Calu3 (cell line): ENCODE data around the gene DOCK1. TPM values are rescaled to one million over a fixed set of nuclear protein-coding genes. Genes with fewer than 3 reads are reported as not detected.

Experiments
- BruUV-seq: library from RNA; stranded (reverse); fragments of 400-500 nt; replicated peaks from 2 replicates; lab custom pipeline; 2021; lab: Mats Ljungman, UMichigan
- CTCF ChIA-PET: fragments of 300-600 bp; sonication (Branson Sonifier 250); formaldehyde crosslinking; loops from one replicate; lab custom pipeline; 2022; ENCODE audit warnings: antibody characterized with exemption; lab: Charles Lee
- DNase-seq: peaks from one replicate; pipeline ENCODE4 v3.0.0; 2022
- H3K27ac Mint-ChIP-seq: one replicate; pipeline ENCODE4 v1.8.0; 2022; ENCODE audit warnings: mixed read lengths; ENCODE audit not compliant: unreplicated experiment
- H3K27me3 Mint-ChIP-seq: one replicate; pipeline ENCODE4 v1.8.0; 2022; ENCODE audit warnings: mixed read lengths; ENCODE audit not compliant: unreplicated experiment
- H3K36me3 Mint-ChIP-seq: one replicate; pipeline ENCODE4 v1.8.0; 2022; ENCODE audit warnings: mild to moderate bottlenecking, moderate library complexity, mixed read lengths; ENCODE audit not compliant: insufficient read depth, unreplicated experiment
- H3K4me1 Mint-ChIP-seq: one replicate; pipeline ENCODE4 v1.8.0; 2022; ENCODE audit warnings: mild to moderate bottlenecking, low read depth, mixed read lengths; ENCODE audit not compliant: unreplicated experiment
- H3K4me3 Mint-ChIP-seq: one replicate; pipeline ENCODE4 v1.8.0; 2022; ENCODE audit warnings: mild to moderate bottlenecking, low read depth, moderate library complexity, mixed read lengths; ENCODE audit not compliant: unreplicated experiment
- H3K9me3 Mint-ChIP-seq: one replicate; pipeline ENCODE4 v1.8.0; 2022; ENCODE audit warnings: low read depth, mixed read lengths; ENCODE audit not compliant: unreplicated experiment
- intact Hi-C: fragments of 100-400 bp; cut with micrococcal nuclease; formaldehyde crosslinking; loops from one replicate; pipeline ENCODE4 v1.10.0; 2022; ENCODE audit not compliant: unreplicated experiment
- total RNA-seq: library from RNA; stranded (reverse); gene quantifications from 2 replicates; pipeline ENCODE4 v1.2.3, GENCODE V29; 2022
- TF ChIP-seq, protein P1 (sequence below): fragments of 200-600 bp; IDR thresholded peaks from one replicate; pipeline ENCODE4 v1.8.0; 2022; ENCODE audit warnings: antibody characterized with exemption; ENCODE audit not compliant: unreplicated experiment

The DOCK1 gene
- total RNA-seq, 1 experiment from 2014 or later: 34.2 TPM

DNA sequence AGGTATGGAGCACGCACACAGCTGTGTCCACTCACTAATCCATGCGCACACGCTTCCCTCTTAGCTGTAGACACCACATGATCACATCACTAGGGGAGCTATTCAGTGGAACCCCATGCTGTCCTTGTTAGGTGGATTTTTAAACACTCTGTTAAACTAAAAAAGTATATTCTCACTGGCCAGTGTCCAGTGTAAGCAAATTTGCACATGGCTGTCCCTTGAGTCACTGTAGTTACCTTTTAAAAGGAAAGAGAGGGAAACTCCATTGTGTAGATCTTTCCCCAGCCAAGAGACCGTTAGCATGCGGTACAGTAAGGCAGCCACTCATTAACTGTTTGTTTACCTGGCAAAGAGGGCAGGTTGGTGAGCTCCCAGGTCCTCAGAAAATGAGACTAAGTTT lies 372.8 kb downstream of the DOCK1 start:
- H3K36me3 Mint-ChIP-seq: no peaks in the 10 kb centered on the region
- intact Hi-C loops: no loop called here
- CTCF ChIA-PET: no interaction called here
- no peaks in the 10 kb centered on the region for H3K27me3 Mint-ChIP-seq
- no TSS peak for BruUV-seq
- no peak overlapping the region for H3K27ac Mint-ChIP-seq
- DNase-seq: no peak
- H3K4me3 Mint-ChIP-seq: no peak overlapping the region
- TF ChIP-seq, protein P1, sequence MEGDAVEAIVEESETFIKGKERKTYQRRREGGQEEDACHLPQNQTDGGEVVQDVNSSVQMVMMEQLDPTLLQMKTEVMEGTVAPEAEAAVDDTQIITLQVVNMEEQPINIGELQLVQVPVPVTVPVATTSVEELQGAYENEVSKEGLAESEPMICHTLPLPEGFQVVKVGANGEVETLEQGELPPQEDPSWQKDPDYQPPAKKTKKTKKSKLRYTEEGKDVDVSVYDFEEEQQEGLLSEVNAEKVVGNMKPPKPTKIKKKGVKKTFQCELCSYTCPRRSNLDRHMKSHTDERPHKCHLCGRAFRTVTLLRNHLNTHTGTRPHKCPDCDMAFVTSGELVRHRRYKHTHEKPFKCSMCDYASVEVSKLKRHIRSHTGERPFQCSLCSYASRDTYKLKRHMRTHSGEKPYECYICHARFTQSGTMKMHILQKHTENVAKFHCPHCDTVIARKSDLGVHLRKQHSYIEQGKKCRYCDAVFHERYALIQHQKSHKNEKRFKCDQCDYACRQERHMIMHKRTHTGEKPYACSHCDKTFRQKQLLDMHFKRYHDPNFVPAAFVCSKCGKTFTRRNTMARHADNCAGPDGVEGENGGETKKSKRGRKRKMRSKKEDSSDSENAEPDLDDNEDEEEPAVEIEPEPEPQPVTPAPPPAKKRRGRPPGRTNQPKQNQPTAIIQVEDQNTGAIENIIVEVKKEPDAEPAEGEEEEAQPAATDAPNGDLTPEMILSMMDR: no peak
- H3K4me1 Mint-ChIP-seq: no peaks in the 10 kb centered on the region
- no peaks in the 10 kb centered on the region for H3K9me3 Mint-ChIP-seq

- Mint-ChIP-seq H3K27ac (no peak overlapping the region), H3K4me1 (no peaks in the 10 kb centered on the region), H3K9me3 (no peaks in the 10 kb centered on the region), H3K4me3 (no peak overlapping the region), H3K36me3 (no peaks in the 10 kb centered on the region), H3K27me3 (no peaks in the 10 kb centered on the region)
- BruUV-seq: no TSS peak
- TF ChIP-seq, protein P1: no peak
- no peak for DNase-seq
- CTCF ChIA-PET: no interaction called here
- intact Hi-C loops: no loop called here
Measured at GRCh38 chr10:127279334-127279774, 374.1 kb downstream of the DOCK1 start.

- TF ChIP-seq, protein P1: no peak
- Mint-ChIP-seq H3K36me3 (no peaks in the 10 kb centered on the region), H3K27me3 (no peaks in the 10 kb centered on the region), H3K9me3 (no peaks in the 10 kb centered on the region), H3K4me3 (no peak overlapping the region), H3K27ac (no peak overlapping the region), H3K4me1 (no peaks in the 10 kb centered on the region)
- CTCF ChIA-PET: no interaction called here
- intact Hi-C loops: no loop called here
- BruUV-seq: no TSS peak
- DNase-seq: no peak
Measured at GRCh38 chr10:127280446-127280845, 375.2 kb downstream of the DOCK1 start.

GRCh38 chr10:127283017-127283416 lies 377.8 kb downstream of the DOCK1 start:
- H3K36me3 Mint-ChIP-seq: no peaks in the 10 kb centered on the region
- no peak for DNase-seq
- BruUV-seq: no TSS peak

More at GRCh38 chr10:127283017-127283416, 377.8 kb downstream of the DOCK1 start:
- H3K4me3 Mint-ChIP-seq: no peak overlapping the region
- H3K9me3 Mint-ChIP-seq: no peaks in the 10 kb centered on the region
- no peaks in the 10 kb centered on the region for H3K4me1 Mint-ChIP-seq
- no peaks in the 10 kb centered on the region for H3K27me3 Mint-ChIP-seq
- no peak overlapping the region for H3K27ac Mint-ChIP-seq
- TF ChIP-seq, protein P1: no peak
- intact Hi-C loops: no loop called here
- CTCF ChIA-PET: no interaction called here
